Left hindlimb (tissue), 1 donor: Measurements from ENCODE around the gene MYOF.

ENCODE experiments used
- DNase-seq: peaks from one replicate; pipeline ENCODE4 v3.0.0-alpha.2; 2018

Gene MYOF

DNA sequence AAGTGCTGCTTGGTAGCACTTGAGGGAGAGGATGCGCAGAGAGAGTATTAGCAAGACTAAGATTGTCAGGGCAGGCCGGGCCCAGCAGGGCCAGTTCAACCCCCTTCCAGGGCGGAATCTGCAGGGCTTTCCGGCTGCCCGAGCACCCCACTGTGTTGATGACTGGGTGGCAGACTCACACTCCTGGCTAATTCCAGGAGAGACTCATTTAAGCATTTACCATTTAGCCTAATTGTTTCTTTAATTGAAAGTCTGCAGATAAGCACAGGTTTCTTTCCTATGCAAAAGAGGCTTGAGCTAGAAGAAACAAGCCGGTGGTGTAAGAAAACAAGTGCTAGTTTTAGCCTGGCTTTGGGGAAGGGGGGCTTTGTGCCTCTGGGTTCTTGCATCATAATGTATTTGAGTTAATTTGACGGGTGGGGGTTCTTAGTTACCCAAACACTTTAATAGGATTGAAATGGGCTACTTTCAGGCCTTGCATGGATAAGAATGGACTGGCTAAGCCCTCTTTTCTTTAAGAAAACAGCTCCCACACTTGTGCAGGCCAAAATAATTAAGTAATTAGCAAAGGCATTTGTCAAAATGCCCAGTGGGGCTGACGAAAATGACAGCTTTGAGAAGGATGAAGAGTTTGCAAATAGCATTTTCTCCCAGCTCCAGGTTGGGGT is 201.3 kb downstream of the MYOF start:
- no peak for DNase-seq

DNA sequence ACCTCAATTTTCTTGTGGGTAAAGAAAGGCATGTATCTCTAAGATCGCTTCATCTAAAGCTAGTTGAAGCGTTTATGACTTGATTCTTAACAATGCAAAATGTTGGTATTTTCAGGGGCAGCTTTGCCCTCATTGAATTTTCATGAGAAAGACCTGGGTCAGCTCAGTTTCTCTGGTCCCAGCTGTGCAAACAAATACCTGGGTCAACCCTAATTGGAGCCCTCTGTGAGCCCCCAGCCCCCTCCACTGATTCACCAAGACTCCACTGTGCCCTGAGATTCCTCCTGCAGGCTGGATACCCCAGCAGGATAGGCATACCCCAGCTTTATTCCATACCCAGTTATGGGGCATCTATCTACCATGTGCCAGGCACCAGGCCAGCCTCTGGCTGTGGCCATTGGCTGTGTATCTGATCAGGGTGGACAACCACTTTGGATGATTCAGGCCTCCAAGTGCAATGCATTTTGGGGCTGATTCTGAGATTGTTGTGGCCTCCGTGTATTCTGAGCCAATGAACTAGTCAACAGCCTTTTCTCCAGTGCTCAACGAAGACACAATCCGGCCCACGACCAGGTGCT is 201.9 kb downstream of the MYOF start:
- DNase-seq, result no peak

DNA sequence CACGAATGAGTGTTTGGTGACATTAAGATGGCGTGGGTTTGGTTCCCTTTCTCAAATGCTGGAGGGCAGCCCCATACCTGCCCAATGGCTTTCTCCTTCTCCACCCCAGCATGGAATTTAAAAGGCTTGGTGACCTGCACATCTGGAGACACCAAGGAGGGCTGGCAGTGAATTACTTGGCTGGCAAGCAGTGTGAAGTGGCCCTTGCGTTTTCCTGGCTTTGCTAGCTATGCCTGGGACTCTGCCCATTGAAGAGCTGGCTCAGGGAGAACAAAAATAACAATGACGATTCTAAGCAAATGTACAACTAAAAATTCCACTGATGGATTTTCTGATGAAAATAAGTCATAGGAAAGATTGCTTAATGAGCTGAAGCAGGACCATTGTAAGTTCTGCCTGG is 204.8 kb downstream of the MYOF start:
- no peak for DNase-seq

DNA sequence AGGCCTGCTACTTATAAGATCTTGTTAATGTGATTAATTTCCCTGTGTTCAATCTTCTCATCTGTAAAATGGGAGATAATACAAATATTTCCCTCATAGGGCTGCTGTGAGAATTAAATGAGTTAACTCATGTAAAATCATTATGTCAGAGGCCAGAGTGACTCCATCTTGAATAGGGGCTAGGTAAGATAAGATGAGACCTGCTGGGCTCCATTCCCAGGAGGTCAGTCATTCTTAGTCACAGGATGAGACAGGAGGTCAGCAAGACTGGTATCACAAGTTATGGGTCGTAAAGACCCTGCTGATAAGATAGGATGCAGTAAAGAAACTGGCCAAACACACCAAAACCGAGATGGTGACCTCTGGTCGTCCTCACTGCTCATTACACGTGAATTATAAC is 207.7 kb downstream of the MYOF start:
- DNase-seq, result no peak

DNA sequence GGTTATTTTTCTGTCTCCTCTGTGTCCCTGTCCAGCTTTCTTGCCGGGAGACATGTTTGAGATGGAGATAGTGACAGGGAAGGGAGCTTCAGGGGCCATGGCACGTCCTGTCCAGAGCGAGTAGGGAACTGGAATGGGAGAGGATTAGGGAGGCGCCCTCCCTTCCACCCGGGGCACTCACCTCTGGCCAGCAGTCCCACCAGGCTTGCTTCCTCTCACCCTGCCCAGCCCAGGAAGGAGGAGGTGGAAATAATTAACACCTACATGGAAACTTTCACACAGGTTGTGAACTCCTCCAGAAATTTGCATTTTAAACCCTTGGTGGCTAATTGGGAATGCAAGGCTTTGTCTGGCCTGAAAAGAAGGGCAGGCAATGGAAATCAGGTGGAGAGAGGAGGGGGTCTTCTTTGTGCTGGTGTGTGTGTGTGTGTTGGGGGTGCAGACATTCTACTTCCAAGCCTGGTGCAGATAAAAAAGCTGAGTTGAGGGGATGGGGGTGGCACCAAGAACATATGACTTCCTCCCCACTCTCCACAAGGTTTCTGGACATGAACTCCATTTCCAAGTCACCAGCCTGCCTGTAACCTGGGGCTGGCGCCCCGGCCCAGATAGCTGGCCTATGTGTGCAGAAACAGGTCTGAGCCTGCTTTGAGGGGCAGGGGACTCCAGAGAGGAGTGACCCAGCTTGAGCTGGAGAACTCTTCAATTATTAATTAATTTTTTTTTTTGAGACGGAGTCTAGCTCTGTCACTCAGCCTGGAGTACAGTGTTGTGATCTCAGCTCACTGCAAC is 209.1 kb downstream of the MYOF start:
- no peak for DNase-seq

DNA sequence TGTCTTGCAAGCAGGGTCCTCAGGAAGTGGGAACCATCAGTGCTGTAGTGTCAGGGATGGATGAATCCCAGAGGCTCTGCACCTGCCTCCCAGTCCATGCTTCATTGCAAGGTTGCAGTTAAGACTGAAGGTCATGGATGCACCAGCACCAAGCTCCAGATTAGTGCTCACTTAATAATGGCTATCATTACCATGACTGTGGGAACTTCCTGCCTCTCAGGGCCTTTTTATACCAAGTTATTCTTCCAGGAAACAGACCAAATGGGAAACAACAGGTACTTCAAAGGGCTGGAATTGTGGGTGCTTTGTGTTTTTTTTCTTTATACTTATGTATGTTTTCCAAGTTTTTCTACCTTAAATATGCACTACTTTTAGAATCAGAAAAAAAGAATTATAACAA is 210.8 kb downstream of the MYOF start:
- DNase-seq, result no peak

DNA sequence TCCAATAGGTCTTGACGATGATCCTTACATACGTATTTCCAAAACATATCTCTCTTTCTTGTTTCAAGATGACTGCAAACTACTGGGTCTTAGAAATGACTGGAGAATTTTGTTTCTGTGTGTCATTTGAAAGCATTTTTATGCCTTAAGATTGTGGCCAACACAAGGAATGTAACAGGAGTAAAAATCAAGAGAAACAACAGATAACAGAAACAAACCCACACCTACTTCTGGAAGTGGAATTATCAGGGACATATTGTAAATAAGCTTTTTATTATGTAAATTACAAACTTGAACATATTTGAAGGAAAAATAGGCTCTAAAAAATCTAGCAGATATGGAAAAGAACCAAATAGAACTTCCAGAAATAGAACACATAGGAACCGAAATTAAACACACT is 212.9 kb downstream of the MYOF start:
- DNase-seq, result no peak

DNA sequence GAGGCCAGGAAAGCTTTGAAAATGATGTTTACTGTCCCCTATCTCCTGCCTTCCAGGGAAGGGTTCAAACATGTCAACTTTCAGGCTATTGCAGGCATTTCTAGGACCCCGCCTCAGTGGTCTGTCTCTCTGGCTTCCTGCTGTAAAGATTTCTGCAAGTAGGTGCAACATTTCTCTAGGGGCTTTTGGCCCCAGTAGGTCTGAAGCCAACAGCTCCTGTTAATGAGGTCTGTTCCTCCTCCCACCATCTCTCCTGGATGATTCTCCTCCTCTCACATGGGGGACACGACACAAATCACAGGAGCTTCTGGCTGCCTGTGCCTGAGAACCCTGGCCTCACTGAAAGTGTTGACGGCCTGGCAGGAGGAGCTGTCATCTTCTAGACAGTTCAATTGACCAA is 214.1 kb downstream of the MYOF start:
- no peak for DNase-seq

DNA sequence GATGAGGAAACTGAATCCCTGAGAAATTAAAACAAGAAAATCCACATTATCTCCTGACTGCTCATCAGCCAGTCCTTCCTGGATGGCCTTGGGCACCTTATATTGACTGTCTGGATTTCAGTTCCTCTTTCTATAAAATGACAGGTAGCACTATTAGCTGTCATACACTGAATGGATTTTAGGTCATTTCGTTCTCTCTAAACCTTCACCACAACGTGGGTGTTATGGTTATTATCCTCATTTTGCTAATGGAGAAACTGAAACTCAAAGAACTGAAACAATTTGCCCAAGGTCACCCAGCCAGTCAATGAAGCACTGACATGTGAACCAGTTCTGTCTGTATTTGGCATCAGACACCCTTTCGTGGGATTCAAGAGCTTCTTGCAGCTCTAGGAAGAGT is 214.6 kb downstream of the MYOF start:
- no peak for DNase-seq

DNA sequence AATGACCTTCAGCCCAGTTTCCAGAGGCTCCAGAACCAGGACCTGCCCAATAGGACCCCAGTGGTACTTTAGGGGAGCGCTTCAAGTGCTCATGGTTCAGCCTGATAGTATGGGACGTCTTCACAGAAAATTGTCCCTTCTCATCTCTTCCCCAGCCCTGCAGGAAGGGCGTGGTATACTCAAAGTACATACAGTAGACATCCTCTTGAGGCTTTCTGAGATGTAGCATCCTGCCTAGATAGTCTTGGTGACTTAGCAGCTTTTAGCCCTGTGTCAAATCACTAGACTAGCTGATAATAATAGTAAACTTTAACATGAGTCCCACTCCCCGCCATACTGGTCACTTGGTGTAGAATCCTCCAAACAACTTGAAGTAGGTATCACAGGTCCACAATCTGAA is 215.3 kb downstream of the MYOF start:
- no peak for DNase-seq

DNA sequence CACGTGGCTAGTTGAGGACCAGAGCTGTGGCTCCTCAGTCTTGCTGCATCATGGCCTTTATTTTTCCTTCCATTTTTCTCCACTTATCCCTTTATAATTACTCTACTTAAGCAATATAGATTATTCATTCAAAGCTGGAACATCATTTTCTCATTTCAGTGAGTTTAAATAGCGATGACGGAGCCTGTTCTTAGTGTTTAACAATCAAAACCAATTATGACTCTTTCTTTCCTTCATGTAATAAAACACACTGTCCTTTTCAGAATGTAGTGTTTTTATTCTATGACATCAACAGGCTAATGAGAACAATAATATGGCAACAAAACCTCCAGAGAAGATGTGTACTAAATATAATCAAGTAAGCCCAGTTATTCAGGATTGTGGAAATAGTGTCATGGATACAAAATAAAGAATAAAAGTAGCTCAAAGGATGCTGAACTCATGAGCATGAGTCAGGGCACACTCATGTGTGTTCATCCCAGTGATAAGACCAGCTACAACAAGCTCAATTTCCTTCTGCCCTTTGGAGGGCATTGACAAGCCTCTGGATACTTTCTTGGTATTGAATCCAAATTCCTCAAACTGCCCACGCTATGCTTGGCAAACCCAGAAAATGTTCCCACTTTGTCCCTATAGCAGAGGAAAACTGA is 220.0 kb downstream of the MYOF start:
- DNase-seq, result no peak

DNA sequence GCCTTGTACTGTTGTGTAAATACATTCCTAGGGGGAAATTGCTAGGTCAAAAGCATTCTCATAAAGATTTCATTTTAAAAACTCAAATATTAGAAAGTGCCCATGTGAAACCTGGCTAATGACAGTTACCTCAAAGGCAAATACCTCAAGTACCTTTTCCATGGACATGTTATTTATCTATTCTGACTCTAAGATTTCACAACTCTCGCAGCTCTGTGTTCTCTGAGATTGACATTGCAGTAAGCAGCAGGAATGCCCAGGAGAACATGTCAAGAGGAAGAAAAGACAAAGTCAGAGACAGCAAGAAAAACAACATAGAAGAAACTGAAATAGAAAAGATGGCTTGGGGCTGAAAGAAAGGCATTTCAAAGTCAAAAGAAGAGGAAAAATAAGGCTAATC is 221.0 kb downstream of the MYOF start:
- no peak for DNase-seq

DNA sequence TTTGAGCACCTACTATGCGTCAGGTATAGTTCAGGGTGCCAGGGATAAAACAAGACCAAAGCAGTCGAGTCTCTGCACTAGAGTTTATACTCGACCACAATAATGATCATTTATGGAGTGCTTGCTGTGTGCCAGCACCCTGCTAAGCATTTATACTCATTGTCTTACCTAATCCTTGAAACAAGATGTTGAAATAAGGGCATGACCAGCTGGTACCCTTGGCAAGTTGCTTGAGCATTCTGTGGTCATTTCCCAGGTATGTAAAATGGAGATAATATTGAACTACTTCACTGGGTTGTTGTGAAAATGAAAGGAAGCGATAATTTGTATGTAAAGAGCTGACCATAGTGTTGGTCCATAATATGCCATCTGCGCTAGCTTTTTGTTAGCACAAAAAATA is 223.0 kb downstream of the MYOF start:
- no peak for DNase-seq
